Gastrocnemius medialis (tissue), 4 donors: ENCODE measurements around the gene PRKACB. TPM values are rescaled to one million over a fixed set of nuclear protein-coding genes. Genes with fewer than 3 reads are reported as not detected.

Experiments used
- ATAC-seq, 2 donors: fragments of 150-250 bp; one replicate each; pipeline ENCODE4 v1.9.1; 2016
- DNase-seq, 2 donors: peaks; one replicate each; pipeline ENCODE4 v3.0.0-alpha.2; 2019
- H3K27ac ChIP-seq, 4 donors: fragments of 200-600 bp; sonication (generic); 1 replicate in 1 of 4; 2 replicates in 3 of 4; pipeline ENCODE4 v1.5.1; 2016 to 2018; ENCODE audit warnings: mild to moderate bottlenecking in 2 of 4, moderate library complexity in 1 of 4
- H3K27me3 ChIP-seq, 3 donors: fragments of 200-600 bp; sonication (generic) in 2 of 3; 1 replicate in 1 of 3; 2 replicates in 2 of 3; pipeline versions ENCODE4 v1.5.1 to v1.6.0; 2016 to 2019; ENCODE audit warnings: mild to moderate bottlenecking in 1 of 3, moderate library complexity in 1 of 3
- H3K36me3 ChIP-seq, 2 donors: fragments of 200-600 bp; sonication (generic) in 1 of 2; one replicate each; pipeline ENCODE4 v1.5.1; 2017 to 2018
- H3K4me1 ChIP-seq, 2 donors: fragments of 200-600 bp; sonication (generic) in 1 of 2; one replicate each; pipeline ENCODE4 v1.5.1; 2016 to 2017; ENCODE audit warnings: mild to moderate bottlenecking in 2 of 2
- H3K4me3 ChIP-seq, 4 donors: fragments of 200-600 bp; sonication (generic) in 3 of 4; 1 replicate in 1 of 4; 2 replicates in 3 of 4; pipeline ENCODE4 v1.5.1; 2016 to 2019; ENCODE audit warnings: mild to moderate bottlenecking in 2 of 4
- H3K9me3 ChIP-seq, 3 donors: fragments of 200-600 bp; sonication (generic) in 2 of 3; 1 replicate in 1 of 3; 2 replicates in 2 of 3; pipeline ENCODE4 v1.5.1; 2016 to 2019
- CTCF ChIP-seq, 5 experiments: fragments of 450-650 bp in 3 of 5; fragments of 200-600 bp in 2 of 5; sonication (generic) in 2 of 5; IDR thresholded peaks in 4 of 5; conservative IDR thresholded peaks in 1 of 5; 1 replicate in 4 of 5; 2 replicates in 1 of 5; pipeline ENCODE4 v1.5.1; 2016 to 2019; ENCODE audit warnings: antibody characterized with exemption in 5 of 5, mild to moderate bottlenecking in 3 of 5, moderate library complexity in 3 of 5
- POLR2A ChIP-seq, 2 donors: fragments of 450-650 bp; IDR thresholded peaks; one replicate each; pipeline ENCODE4 v1.6.1; 2017; ENCODE audit warnings: antibody characterized with exemption in 2 of 2, mild to moderate bottlenecking in 2 of 2, moderate library complexity in 2 of 2
- in situ Hi-C, 4 donors: fragments of 200-750 bp; cut with MboI; loops; one replicate each; pipeline versions ENCODE4 v1.15.0 to v1.8.0; 2017; ENCODE audit warnings: low sequenced_read_pairs in 4 of 4
- intact Hi-C: fragments of 100-400 bp; cut with DNase I; formaldehyde crosslinking; loops from one replicate; pipeline ENCODE4 v1.15.1; 2023; ENCODE audit warnings: low total_unique reads
- total RNA-seq, 4 donors: library from RNA; depleted of rRNA; stranded (reverse); fragments of >200 nt; gene quantifications; one replicate each; pipeline versions ENCODE4 v1.1.0 to v1.2.3, GENCODE V29; 2016

The PRKACB gene
- total RNA-seq, 4 donors from 2014 or later: 4.2 to 12.4 (median 7.0) TPM

DNA sequence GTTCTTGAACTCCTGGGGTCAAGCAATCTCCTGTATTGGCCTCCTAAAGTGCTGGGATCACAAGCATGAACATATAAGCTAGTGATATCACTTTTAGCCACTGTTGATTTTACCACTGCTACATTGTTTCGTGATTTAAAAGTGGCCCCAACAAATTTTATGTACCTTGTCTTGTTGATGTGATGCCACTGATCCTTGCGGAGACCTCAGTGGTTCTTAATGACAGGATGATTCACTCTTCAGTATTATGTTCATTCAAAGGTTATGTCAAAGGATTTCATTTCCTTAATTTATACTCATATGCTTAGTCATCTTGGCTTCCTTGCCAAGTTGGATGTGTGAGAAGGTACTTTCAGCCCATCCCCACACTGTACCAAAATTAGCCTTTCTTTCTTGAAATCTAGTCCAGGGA, 12.1 kb downstream of the PRKACB start:
- intact Hi-C loops (no loop called here), in situ Hi-C loops (no loop called here)
- Histone ChIP-seq H3K4me1 (no peaks in the 10 kb centered on the region), H3K27me3 (no peaks in the 10 kb centered on the region), H3K4me3 (no peak overlapping the region), H3K27ac (no peak overlapping the region), H3K9me3 (no peaks in the 10 kb centered on the region), H3K36me3 (no peaks in the 10 kb centered on the region)
- no peak for ATAC-seq
- no peak for DNase-seq
- no peak for TF ChIP-seq CTCF (IDR thresholded peaks at IDR 0.05 in 4 of 5, conservative IDR thresholded peaks at IDR 0.05 in 1 of 5)
- no peak for TF ChIP-seq POLR2A (IDR thresholded peaks at IDR 0.05)

DNA sequence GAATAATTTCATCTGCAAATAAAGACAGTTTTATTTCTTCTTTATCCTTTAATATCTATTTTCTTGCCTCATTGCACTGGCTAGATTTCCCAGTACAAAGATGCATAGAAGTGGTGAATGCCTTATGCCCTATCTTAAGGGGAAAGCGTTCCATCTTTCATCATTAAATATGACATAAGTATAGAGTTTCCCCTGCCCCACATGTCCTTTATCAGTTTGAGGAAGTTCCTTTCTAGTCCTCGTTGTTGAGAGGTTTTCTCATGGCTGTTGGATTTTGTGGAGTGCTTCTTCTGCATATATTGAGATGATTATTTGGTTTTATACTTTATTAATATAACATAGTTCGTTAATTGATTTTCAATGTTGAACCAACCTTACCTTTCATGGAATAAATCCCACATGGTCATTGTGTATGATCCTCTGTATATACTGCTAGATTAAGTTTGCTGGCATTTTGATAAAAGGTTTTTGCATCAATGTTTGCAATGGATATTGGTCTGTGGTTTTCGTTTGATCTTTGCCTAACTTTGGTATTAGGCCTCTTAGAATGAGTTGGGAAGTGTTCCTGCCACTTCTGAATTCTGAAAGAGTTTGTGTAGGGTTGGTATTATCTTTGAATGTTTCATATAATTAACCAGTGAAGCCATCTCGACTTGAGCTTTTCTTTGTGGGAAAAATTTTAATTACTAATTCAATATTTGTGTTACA, 15.6 kb downstream of the PRKACB start:
- DNase-seq (no peak), ATAC-seq (no peak)
- Histone ChIP-seq H3K27ac (no peak overlapping the region), H3K9me3 (no peaks in the 10 kb centered on the region), H3K27me3 (no peaks in the 10 kb centered on the region), H3K36me3 (no peaks in the 10 kb centered on the region), H3K4me3 (no peak overlapping the region), H3K4me1 (no peaks in the 10 kb centered on the region)
- no peak for TF ChIP-seq CTCF (IDR thresholded peaks at IDR 0.05 in 4 of 5, conservative IDR thresholded peaks at IDR 0.05 in 1 of 5)
- TF ChIP-seq POLR2A (IDR thresholded peaks at IDR 0.05): no peak
- intact Hi-C loops: loop anchor here (5.0 kb wide), 1 partner anchor 273 kb away; no protein-coding TSS in a partner anchor
- in situ Hi-C loops: no loop called here

DNA sequence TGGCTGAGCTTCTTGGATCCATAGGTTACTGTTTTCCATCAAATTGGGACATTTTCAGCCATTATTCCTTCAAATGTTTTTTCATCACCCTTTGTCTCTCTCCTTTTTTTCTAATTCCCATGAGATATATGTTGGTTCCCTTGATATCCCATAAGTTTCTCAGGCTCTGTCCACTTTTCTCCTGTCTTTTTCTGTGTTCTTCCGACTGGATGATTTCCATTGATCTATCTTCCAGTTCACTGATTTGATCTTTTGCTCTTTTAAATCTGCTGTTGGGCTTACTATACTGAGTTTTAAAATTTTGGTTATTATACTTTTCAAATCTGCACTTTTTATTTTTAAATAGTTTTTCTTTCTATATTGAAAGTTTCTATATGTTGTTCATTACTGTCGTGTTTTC, 18.2 kb downstream of the PRKACB start:
- in situ Hi-C loops: no loop called here
- Histone ChIP-seq H3K4me1 (peaks cover 4 to 6% of the 10 kb centered on the region in 2 donors), H3K27me3 (no peaks in the 10 kb centered on the region), H3K36me3 (no peaks in the 10 kb centered on the region), H3K9me3 (no peaks in the 10 kb centered on the region), H3K27ac (no peak overlapping the region), H3K4me3 (no peak overlapping the region)
- DNase-seq (no peak), ATAC-seq (no peak)
- TF ChIP-seq POLR2A (IDR thresholded peaks at IDR 0.05) (no peak), CTCF (IDR thresholded peaks at IDR 0.05 in 4 of 5, conservative IDR thresholded peaks at IDR 0.05 in 1 of 5) (no peak)
- intact Hi-C loops: loop anchor here (5.0 kb wide), 1 partner anchor 270 kb away; no protein-coding TSS in a partner anchor

- intact Hi-C loops: loop anchor here (5.0 kb wide), 1 partner anchor 269 kb away; no protein-coding TSS in a partner anchor
- ATAC-seq (no peak), DNase-seq (no peak)
- TF ChIP-seq POLR2A (IDR thresholded peaks at IDR 0.05): no peak
- TF ChIP-seq CTCF (IDR thresholded peaks at IDR 0.05 in 4 of 5, conservative IDR thresholded peaks at IDR 0.05 in 1 of 5): no peak
- no peak overlapping the region for H3K4me3 ChIP-seq
- no peak overlapping the region for H3K27ac ChIP-seq
- H3K36me3 ChIP-seq: no peaks in the 10 kb centered on the region
- no peaks in the 10 kb centered on the region for H3K9me3 ChIP-seq
- peaks cover 4 to 6% of the 10 kb centered on the region in 2 donors for H3K4me1 ChIP-seq
- in situ Hi-C loops: no loop called here
- H3K27me3 ChIP-seq: no peaks in the 10 kb centered on the region
Measured at GRCh38 chr1:84163123-84163931, 19.3 kb downstream of the PRKACB start.
